Fibroblast of pulmonary artery (primary cell): Measurements from ENCODE around the gene ATP8B2.

Source experiments
- DNase-seq: peaks from one replicate; pipeline ENCODE4 v3.0.0-alpha.2; 2010; ENCODE audit warnings: low read depth
- H3K4me3 ChIP-seq: replicated peaks from 2 replicates; pipeline ENCODE4 v1.5.1; 2011; ENCODE audit warnings: low read depth, mild to moderate bottlenecking, control low read depth, low read length, moderate library complexity
- TF ChIP-seq, protein P1 (sequence below): IDR thresholded peaks from 2 replicates; pipeline ENCODE4 v1.5.1; 2011; ENCODE audit warnings: mild to moderate bottlenecking, control low read depth, low read length, inconsistent platforms; ENCODE audit errors: missing control alignments

The ATP8B2 gene

DNA sequence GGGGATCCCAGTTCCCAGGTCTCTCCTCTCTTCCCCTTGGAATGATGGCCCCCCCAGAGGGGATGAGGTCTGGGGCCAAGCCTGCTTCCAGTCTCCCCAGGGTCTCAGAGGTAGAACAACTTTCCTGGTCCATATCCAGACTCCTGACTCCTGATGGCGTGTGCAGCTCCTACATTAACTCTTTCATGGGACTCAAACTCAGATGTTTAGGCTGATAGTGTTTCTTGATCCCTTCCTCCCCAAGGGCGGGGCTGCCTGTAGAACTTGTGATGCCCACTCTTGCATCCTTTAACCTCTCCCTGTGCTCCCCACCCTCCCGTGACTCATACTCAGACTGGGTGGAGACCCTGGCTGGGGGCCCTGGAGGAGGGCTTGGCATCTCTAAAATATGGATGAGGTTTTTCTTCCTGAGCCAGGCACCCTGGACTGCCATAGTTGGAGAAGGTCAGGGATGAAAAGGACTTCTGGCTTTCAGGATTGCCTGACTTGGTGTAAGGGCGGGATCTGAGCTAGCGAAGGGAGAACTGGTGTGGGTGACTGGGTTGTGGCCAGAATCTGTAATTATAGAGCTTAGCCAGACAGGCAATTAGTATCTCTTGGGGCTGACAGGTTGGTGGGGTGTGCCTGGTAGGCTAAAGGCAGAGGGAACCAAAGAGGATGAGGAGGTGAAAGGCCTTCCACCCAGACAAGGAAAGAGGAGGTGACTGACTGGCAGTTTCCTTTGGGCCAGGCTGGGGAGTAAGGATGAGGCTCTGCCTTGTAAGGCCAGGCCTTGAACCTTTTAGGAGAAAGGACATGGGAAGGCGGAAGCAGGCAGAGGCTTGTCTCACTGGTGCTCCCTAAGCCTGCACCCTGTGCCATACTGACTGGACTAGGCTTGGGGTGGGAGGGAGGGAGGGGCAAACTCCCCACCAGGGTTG is 1.5 kb downstream of the ATP8B2 start:
- TF ChIP-seq, protein P1, sequence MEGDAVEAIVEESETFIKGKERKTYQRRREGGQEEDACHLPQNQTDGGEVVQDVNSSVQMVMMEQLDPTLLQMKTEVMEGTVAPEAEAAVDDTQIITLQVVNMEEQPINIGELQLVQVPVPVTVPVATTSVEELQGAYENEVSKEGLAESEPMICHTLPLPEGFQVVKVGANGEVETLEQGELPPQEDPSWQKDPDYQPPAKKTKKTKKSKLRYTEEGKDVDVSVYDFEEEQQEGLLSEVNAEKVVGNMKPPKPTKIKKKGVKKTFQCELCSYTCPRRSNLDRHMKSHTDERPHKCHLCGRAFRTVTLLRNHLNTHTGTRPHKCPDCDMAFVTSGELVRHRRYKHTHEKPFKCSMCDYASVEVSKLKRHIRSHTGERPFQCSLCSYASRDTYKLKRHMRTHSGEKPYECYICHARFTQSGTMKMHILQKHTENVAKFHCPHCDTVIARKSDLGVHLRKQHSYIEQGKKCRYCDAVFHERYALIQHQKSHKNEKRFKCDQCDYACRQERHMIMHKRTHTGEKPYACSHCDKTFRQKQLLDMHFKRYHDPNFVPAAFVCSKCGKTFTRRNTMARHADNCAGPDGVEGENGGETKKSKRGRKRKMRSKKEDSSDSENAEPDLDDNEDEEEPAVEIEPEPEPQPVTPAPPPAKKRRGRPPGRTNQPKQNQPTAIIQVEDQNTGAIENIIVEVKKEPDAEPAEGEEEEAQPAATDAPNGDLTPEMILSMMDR, result no peak
- DNase-seq, result peak; percentile 56
- H3K4me3 ChIP-seq, result peak overlapping the region; percentile 90

DNA sequence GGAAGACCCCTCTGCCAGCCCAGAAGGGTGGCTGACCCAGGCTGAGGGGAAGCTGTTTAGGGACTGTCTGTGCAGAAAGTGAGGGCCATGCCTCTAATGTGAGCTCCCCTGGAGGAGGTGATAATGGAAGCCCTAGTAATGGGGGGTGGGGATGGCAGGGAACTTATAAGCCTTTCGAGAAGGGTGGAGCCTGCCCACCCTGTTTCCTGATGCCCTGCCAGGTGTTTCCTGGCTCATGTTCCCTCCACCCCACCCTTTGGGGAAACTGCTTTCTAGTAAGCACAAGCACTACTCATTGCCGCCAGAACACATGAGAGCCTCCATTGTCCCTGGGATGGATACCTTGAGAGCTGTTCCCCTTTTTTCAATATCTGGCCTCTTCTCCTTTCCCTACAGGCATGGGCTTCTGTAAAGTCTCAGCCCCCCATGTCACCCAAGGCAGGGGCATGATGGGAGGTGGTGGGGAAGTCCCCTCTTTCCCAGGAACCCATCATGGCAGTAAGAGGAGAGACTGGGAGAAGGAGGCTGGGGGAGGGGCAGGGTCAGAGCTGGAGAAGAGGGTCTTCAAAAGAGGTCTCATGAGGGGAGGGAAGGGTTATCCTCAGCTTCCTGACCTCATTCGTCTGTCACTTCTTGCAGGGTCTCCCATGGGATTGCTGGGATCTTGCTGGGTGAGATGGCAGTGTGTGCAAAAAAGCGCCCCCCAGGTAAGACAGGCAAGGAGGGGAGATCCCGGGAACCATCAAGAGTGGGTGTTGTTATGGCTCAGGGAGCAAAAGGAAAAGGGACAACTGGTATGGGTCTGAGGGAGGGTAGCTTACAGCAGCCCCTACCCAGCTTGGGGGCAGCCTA is 2.4 kb downstream of the ATP8B2 start:
- TF ChIP-seq, protein P1, result no peak
- H3K4me3 ChIP-seq, result peak overlapping the region; percentile 35
- no peak for DNase-seq

DNA sequence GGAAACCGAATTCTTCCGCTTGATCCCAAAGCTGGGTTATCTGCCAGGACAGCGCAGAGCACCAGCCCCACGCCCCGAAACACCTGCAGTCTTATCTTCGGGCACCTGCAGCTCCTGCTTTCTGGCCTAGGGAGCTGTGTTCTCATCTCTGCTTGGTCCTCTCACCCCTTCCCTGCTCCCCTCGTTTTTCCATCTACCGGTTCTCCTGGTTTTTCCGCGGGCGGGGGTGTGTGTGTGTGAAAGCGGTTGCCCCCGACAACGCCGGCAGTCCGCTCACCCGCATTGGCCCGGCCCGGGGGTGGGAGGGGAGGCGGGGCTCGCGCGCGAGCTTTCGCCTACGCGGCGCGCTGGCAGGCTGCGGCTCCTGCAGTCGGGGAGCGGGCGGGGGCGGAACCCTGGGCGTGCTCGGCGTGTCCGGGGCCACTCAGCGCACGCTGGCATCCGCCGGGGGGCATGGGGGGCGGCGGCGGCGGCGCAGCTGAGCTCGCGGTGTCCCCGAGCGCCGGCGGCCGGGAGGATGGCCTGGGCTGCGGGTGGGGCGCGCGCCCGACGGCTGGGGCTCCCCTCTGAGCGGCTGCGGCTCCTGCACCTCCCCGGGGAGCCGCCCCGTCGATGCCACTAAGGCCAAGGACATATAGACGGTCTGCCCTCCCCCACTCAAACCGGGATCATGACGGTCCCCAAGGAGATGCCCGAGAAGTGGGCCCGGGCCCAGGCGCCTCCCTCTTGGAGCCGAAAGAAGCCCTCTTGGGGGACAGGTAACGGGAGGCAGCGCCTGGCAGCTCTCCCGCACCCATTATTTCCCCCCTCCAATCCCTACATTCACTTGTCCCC is 3.2 kb downstream of the ATP8B2 start:
- H3K4me3 ChIP-seq, result peak overlapping the region; percentile 35
- peak; percentile 63 for DNase-seq
- TF ChIP-seq, protein P1, result no peak

DNA sequence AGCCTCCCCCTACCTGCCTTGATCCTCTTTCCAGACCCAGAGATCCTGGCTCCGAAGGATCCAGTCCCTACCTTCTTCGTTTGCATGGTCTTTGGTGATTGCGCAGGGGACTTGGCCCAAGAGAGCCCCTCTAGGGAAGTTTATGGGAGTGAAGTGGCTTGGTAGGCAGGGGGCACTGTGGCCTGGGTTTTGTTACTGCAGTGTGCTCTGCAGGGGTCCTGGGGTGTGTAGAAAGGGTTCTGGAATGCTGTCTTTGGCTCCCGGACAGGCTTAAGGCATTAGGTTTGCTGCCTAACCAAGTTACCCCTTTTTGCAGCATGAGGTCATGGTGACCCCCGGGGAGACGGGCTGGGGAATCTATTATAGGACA is 3.8 kb downstream of the ATP8B2 start:
- TF ChIP-seq, protein P1, result no peak
- no peak for DNase-seq
- peak overlapping the region; percentile 29 for H3K4me3 ChIP-seq

DNA sequence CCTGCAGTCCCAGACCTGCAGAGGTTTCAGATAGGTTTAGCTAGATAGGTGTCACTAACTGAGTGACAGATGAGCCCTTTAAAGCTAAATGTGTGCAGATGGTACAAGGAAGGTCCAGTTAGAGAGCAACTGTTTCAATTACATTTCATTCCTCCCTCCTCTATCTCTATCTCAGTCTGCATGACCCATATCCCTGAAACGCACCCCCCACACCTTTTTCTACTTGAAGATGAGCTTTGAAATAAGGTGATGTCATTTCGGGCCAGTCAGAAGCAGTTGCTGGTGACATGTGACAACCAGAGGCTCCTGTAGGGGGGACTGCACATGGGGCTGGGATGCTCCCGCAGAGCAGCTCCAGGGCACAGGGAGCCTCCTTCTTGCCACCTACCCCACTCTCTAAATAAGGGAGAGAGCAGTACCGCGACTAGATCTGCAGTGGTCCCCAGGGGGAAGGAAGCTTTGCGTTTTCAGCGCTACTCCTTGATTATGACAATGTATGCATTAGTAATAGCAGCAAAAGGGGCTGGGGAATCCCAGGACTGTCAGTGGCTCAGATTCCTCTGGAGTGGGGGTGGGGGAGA is 4.3 kb downstream of the ATP8B2 start:
- TF ChIP-seq, protein P1, result no peak
- no peak for DNase-seq
- H3K4me3 ChIP-seq, result no peak overlapping the region

DNA sequence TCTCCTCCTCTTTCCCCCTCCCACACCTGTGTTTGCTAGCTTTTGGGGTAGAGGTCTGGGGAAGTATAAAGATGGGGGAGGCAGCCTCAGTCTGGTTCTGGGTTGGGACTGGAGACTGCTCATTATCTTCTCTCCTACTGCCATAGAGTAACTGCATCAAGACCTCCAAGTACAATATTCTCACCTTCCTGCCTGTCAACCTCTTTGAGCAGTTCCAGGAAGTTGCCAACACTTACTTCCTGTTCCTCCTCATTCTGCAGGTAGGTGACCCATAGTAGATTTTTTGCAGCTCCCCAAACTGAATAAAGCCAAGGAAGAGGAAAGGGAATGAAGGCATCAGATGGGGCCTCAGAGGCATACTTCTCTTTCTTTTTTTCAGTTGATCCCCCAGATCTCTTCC is 5.3 kb downstream of the ATP8B2 start:
- H3K4me3 ChIP-seq, result no peak overlapping the region
- DNase-seq, result no peak
- TF ChIP-seq, protein P1, result no peak
